GM18499 (cell line): ENCODE measurements around the gene PPP2R2D.

Source experiments
- ATAC-seq: cut with Tn5 transposase; IDR thresholded peaks from one replicate; pipeline ENCODE4 v1.9.1; 2021; ENCODE audit warnings: moderate number of reproducible peaks; ENCODE audit not compliant: insufficient read depth, unreplicated experiment

Gene PPP2R2D

DNA sequence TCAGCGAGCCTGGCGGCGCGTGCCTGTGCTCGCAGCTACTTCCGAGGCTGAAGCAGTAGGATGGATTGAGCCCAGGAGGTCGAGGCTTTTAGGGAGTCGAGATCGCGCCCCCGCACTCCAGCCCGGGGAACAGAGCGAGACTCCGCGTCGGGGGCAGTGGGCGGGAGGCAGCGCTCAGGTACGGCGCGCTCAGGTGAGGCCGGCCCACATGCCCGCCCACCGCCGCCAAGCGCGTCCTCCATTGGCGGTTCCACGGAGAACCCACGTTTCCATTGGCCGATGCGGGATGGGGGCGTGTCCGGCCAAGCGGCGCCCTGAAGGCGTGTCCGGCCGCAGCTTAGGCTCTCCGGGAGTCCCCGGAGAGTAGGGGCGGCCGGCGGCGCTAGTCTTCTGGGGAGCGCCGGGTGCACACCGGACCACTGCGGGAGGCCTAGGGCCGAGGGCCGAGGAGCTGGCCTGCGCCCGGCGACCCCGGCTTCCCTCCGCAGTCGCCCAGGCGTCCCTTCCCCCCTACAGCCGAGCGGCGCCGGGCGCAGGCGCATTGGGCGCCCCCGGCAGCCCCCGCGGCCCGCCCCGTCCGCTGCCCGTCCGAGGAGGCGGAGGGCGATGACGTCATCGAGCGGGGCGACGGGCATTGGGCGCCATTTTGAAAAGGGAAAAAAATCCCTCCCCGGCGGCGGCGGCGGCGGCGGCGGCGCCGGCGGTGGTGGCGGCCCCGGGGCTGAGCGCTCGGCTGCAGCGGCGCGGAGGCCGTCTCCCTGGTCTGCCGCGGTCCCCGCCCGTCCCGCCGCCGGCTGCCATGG lies at the start of gene PPP2R2D:
TSS of gene PPP2R2D (plus strand) at position 659 of the 803 bp plus-strand sequence. CDS start at position 800, 141 bp downstream.
- ATAC-seq, result peak; percentile 68

DNA sequence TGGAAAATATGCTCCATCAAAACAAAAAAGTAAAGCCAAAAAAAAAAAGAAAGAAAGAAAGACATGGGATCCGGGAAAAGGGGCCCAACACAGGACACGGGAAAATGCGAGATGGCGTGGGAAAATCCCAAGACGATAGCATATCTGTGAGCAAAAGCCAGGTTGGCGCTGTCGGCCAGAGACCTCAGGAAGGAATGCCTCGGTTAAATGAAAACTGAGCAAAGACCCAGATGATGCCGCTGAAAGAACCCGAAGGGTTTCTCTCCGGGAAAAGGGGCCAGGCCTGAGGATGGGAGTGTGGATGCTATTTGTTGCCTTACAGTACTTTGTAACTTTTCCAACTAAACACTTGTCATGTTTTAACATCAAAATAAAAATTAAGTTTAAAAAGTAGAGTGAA lies 49.5 kb upstream of the PPP2R2D start:
- ATAC-seq, result no peak

DNA sequence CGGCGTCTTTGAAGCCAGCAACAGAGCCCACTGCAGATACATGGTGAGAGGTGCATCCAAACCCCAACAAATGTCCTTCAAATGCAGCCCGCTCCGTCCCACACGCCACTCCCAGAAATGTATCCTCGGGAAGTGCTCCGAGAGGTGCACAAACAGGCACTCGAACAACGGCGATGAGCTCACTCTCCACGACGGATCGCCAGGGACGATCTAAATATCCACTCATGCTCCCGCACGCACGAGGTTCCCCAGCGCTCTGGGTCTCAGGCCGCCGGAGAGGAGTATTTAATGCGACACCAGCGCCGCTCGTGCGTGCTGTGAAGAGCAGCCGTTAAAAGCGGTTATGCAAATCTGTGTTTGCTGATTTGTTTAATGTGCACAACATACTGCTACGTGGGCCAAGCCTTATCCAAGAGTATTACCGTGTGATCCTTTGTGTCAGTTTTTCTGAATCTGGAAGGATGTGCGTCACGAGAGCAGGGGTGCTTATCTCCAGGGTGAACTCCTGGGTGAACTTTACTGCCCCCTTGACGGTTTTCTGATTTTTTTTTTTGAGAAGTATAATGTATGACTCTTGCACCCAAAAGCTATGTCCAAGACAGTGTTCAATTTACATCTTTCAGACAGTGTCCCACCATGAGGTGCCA lies 48.5 kb upstream of the PPP2R2D start:
- no peak for ATAC-seq

DNA sequence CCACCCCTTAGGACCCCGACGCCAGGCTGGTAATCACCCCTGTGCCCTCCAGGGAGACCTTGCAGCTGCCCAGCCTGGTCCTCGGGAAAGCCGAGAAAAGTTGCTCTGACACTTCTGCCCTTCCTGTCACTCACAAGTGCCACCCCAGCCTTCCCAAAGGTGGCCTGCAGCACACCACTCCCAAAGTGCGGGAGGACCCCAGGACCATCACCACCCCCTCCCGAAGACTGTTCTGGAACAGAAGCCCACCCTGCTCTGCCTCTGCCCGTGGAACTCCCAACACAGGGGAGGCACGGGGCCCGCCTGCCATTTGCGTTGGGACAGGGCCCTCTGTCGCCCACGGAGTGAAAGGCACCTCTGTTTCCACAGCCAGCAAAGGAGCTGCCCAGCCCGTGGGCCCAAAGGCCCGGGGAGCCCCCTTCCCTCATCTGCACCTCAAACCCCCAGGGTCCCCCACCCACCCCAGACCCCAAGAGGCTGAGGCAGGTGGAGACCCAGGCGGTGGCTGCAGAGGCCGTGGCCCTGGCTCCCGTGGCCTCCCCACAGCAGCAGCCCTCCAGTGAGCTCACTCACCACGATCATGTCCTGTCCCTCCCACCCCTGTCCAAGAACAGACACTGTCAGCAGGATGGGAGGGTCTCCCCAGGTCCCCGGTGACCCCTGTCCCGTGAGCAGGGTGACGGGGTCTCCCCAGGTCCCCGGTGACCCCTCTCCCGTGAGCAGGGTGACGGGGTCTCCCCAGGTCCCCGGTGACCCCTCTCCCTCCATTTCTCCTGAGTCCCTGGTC lies 47.8 kb upstream of the PPP2R2D start:
- ATAC-seq, result no peak

DNA sequence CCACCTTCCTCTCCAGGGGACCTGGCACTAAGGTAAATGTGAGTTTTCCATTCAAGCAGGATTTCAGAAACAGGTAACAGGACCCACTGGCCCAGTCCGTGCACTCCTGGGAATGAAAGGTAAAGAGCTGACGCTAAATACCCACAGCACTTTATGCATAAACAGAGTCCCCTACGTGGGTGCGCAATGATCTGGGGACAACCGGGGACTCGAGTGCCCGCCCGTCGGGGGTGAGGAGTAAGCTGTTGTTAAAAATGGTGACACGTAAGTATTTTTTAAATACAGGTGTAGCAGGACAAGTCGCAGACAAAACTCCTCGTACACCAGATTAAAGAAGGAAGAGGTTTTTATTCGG lies 47.2 kb upstream of the PPP2R2D start:
- ATAC-seq, result no peak

- no peak for ATAC-seq
Observed at GRCh38 chr10:131854579-131855335, 46.1 kb upstream of the PPP2R2D start.

DNA sequence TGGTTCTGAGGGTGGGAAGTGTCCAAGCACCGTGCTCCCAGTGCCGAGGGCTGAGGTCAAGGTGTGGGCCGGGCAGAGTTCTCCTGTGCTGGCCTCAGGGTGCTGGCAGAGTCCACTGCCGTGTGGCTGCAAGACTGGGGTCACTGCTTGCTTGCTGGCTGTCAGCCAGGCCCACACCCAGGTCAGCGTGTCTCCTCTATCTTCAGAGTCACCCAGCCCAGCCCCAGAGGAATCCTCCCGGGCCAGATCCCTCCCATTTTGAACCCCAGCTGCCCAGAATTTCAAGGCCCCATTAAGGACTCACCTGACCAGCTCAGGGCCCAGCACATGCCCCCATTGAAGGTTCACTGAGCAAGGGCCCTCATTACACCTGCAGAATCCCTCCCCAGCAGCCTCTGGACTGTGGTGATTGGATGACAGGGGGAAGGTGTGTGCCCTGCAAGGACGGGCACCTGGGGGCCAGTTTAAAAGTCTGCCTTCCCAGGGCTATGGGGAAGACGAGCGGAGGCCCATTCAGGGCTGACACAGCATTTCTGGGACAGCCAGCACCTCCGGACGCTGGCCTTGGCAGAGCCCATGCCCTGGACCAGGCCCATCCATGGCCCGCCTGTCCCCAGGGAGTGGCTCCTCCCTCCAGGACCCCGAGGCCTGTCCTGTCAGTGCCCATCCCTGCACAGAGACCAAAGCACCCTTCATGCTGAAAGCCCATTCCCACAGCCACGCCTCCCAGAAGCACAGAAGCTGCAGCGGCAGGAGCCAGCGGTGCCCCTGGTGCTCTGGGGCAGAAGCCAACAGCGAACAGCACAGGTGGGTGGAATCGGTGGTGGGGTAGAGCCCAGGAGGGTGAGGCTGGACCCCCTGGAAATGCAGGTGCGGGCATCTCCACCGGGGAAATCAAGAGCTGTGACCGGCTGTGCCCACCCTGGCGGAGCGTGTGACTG lies 45.1 kb upstream of the PPP2R2D start:
- ATAC-seq, result no peak

- no peak for ATAC-seq
Observed at GRCh38 chr10:131856441-131857094, 44.2 kb upstream of the PPP2R2D start.

DNA sequence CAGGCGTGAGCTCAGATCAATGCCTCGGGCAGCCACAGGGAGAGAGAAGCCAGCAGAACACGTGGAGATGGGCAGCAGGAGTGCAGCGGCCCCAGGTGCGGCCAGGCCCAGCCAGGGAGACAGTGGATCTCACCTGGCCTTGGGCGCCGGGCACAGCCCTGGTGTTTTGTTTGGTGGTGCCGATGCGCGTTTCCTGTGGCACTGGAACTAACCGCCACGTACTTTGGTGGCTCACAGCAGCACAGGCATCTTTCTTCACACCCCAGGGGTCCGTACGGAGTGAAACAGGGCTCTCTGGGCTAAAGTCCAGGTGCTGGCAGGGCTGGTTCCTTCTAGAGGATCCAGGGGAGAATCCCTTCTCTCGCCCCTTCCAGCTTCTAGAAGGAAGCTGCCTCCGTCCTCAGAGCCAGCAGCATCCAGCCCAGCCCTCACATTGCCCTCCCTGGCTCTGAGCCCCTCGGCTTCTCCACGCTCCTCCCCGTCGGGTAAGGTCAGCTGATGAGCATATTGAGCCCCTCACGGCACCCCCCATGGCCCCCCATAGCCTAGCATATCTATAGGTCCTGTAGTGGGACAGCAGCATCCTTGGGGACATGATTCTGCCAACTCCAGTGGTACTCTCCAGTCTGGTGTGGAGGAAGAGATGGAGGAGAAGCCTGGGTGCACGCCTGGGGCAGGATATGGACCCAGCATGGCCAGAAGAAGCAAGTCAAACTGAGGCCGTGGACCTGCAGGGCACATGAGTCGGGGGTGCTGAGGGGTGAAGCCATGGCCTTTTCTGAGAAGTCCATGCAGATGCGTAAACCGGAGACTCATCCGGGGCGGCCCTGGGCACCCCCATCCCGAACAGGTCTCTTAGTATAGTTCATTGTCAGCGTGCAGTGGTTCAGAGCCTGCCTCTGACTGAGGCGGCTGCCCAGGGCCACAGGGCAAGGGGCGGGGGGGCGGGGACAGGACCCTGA lies 43.4 kb upstream of the PPP2R2D start:
- ATAC-seq, result no peak

- ATAC-seq, result no peak
Observed at GRCh38 chr10:131858118-131858515, 42.7 kb upstream of the PPP2R2D start.

DNA sequence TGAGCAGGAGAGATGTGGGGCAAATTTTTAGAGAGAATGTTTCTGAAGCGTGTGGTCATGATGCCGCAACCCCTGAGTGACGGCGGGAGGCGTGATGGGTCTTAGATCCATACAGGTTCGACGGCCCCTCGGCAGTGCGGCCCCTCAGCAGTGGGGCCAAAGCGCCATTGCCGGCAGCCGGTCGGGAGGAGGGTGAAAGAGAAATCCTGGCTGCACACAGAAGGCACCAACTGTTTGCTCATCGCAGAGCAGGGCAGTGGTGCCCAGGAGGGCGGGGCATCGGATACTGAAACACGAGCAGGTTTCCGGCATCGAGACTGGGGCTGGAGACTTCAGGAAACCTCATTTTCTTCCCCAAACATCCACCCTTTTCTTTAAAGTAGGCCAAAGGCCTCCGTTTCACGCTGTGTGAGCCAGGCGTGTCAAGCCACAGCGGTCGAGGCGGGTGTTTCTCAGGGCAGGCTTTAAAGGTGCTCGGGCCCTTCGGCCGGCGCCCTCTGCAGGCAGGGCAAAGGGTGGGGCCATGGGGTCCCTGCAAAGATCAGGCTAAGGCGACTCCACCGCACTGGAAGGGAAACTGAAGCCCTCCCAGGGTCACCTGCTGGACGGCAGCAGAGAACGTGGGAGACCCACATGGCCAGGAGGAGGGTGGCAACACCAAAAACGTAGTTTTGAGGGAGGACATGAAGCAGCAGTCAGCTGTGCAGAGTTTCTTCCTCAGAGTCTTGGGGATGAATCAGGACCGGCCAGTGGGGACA lies 42.0 kb upstream of the PPP2R2D start:
- ATAC-seq, result no peak

GRCh38 chr10:131859341-131860020 lies 41.3 kb upstream of the PPP2R2D start:
- no peak for ATAC-seq

- ATAC-seq, result no peak
Observed at GRCh38 chr10:131860311-131860710, 40.5 kb upstream of the PPP2R2D start.

- ATAC-seq, result no peak
Observed at GRCh38 chr10:131860806-131861440, 39.9 kb upstream of the PPP2R2D start.

DNA sequence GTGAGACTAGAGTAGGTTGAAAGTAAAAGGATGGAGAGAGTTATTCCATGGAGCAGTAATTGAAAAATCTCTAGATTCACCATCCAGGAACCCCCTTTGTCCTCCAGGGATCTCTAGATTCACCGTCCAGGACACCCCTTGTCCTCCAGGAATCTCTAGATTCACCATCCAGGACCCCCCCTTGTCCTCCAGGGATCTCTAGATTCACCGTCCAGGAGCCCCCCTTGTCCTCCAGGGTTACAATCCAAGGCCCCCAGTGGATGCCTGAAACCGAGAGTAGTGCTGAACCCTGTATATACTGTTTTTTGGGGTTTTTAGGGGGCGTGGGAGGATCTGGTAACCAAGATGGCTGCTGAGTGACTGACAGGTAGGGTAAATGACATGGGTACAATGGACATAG lies 38.3 kb upstream of the PPP2R2D start:
- ATAC-seq, result no peak
